Activated naive CD4-positive, alpha-beta T cell (primary cell): ENCODE measurements around the gene ATP13A3.
"Not testable (repeated sequence)": the region's sequence is repeated elsewhere in the genome, so short reads cannot be mapped to it uniquely, and the experiment has no call there.

Source experiments
- DNase-seq, 4 experiments: peaks; one replicate each; lab custom pipeline; 2025; lab: John Stamatoyannopoulos, UW

Gene ATP13A3

GRCh38 chr3:194499516-194499915 lies 12.7 kb upstream of the ATP13A3 start:
- not testable (repeated sequence) for DNase-seq

DNA sequence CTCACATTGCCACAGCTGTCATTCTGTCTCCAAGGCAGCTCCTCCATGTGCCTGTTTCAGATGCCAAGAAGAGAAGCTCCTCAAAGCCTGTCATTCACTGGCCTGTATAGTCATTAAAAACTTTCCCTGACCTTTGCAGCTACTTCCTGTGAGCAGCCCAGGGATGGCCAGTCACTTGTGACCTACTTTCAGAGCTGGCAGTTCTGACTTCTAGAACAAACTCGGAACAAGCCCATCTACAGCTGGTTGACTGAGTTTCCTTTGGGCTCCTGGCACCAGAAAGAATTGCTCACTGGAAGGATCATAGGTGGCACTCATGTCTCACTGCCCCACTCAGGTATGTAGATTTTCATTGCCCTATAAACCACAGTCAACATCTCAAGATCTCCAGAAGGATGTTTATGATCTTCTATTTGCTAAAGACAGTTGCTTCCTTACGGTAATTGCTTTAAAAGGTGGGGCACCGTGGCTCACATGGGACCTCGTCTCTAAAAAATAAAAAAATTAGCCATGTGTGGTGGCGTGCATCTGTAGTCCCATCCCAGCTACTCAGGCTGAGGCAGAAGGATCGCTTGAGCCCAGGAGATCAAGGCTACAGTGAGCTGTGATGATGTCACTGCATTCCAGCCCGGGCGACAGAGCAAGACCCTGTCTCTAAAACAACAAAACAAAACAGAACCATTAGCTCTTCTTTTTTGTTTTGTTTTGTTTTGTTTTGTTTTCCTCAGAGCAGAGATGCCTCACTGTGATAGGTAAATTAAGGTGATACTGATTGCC lies 11.2 kb upstream of the ATP13A3 start:
- no peak for DNase-seq

- no peak for DNase-seq
Measured at GRCh38 chr3:194496217-194496919, 9.6 kb upstream of the ATP13A3 start.

- DNase-seq, result no peak
Measured at GRCh38 chr3:194494951-194495374, 8.2 kb upstream of the ATP13A3 start.

- DNase-seq, result not testable (repeated sequence)
Measured at GRCh38 chr3:194493995-194494927, 7.5 kb upstream of the ATP13A3 start.

DNA sequence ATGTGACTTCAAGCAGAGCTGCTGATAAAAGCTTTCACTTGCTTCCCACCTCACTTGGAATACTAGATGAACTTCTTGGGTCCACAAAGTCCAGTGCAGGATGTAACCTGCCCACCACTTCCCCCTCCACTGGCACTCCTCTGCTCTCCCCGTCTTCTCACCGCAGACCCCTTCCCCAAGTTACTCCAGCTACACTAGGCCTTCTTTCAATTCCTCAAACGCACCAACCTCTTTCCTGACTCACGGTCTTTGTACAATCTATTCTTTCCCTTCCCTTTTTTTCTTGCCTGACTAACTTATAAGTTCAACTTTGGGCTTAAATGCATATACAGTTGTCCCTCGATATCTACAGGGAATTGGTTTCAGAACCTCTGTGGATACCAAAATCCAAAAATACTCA lies 5.2 kb upstream of the ATP13A3 start:
- no peak for DNase-seq

DNA sequence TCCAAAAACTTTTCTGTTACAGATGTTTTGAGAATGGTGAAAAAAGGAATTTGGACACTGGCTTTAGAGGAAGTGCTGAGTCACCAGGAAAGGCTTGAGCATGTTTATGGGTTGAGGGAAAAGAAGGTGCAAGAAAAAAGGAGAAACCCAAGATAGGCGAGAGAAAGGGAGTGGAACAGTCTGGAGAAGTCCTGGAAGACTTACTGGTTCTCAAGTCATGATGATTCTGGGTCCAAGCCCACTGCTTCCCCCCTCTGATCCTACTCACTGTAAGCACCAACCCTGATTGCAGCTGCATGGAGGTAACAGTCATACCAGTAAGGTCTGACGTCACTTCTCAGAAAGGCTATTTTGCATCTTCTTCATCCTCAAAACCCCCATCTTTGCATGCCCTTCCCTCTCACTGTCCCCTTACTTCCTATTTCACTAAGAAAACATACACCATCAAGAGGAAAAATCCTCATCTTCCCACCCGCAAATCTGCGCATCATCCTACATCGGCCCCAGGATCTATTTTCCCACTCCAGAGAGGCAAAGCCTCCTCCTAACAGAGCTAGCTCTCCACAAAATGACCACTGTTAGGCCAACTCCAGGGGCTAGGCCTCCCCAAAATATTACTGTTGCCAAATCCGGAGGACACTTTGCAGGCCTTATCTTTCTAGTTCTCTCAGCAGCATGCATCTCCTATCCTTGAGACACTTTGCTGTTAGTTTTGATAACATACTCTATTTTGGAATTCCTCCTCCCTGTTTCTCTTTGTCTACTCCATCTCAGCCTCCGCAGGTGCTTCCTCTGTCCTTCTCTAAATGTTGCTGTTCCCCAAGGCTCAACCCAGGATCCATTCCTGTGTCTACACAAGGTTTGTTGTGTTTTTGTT lies 3.2 kb upstream of the ATP13A3 start:
- no peak for DNase-seq

DNA sequence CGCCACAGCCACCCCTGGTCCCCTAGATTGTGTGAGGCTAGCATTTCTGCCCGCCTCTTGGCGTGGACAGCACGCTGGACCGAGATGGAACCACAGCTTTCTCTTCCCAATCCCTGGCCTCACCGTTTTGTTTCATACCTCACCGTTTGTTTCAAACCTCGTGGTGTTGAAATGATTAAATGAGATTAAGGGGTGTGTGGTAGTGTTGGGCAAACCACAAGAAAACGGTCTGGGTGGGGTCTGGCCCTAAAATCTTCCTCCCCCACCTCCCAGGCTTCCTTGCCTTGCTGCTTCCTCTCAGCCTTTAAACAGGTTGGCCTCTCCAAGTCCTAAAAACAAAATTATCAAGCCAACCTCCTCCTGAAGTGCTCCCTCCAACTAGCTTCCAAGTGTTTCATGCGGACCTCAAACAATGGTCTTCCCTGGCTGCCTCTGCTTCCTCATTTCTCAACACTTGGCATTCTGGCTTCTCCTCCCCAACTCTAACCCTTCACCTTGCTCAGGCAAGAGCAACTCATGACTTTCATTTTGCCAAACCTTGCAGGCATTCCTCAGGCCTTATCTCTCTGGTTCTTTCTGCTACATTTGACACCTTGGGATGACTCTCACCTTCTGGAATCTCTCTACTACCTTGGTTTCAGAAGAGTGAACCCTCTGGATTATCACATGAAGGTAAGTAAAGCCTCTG lies 1.4 kb upstream of the ATP13A3 start:
- DNase-seq, result no peak

- peak in 1 of 4 experiments; percentile 21 for DNase-seq
Measured at GRCh38 chr3:194487289-194488054, 670 bp upstream of the ATP13A3 start.

DNA sequence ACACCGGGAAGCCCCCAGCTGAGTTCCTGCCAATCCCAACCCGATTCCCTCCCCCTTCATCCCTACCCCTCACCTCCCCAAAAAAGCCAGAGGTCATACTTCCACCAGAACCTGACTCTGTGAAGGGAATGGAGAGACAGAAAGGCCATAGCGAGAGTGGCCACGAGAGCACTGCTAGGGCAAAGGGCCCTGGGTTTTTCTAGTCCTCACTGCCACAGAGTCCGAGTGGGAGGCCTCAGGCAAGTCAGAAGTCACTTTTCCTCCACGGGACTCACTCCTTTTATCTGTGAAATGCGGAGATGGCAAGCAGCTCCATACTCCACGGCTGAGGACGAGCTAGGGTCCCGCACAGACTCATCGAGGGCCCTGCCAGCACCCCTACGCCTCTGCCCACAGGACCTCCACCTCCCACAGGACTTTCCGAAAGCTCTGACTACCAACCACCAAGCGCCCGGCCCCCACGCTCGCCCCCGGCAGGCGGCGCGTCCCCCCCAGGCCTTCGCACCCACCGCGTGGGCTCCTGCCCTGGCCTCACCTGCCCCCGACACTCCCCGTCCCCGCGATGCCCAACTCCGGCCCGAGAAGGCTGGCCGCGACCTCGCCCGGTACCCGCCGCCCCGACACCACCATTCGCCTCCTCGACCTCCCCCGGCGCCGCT lies 792 bp downstream of the ATP13A3 start:
- peak; percentile 10 to 39 (median 25) for DNase-seq

DNA sequence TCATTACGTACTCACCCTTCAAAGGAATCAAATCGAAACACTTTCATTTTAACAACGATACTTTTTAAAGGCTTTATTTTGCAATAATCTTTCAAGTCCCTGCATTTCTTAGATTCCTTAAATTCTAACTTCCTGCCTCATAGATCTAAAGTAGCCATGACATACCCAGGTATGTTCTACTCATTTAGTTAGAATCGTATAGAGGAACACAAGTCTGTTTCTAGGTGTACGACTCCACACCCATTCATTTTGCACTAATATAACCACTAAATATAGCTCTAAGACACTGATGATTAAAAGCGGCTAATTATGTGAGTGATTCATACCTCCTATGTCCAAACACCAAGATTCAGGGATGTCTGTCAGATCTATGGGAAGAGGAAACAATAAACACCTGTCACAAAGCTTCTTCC lies 1.3 kb downstream of the ATP13A3 start:
- DNase-seq, result no peak

DNA sequence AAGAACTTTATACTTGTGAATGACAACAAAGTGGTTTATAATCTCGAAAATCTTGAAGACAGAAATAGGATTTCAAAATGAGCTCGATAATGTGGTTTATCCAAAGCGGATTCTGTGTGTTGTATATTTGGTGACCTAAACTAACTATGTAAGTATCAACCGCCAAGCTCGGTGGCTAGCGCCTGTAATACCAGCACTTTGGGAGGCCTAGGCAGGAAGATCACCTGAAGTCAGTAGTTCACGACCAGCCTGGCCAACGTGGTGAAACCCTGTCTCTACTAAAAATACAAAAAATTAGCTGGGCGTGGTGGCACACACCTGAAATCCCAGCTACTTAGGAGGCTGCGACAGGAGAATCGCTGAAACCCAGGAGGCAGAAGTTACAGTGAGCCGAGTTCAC lies 2.2 kb downstream of the ATP13A3 start:
- DNase-seq, result no peak

- DNase-seq, result no peak
Measured at GRCh38 chr3:194483850-194484249, 3.0 kb downstream of the ATP13A3 start.

GRCh38 chr3:194482830-194483229 lies 4.0 kb downstream of the ATP13A3 start:
- DNase-seq, result not testable (repeated sequence)

DNA sequence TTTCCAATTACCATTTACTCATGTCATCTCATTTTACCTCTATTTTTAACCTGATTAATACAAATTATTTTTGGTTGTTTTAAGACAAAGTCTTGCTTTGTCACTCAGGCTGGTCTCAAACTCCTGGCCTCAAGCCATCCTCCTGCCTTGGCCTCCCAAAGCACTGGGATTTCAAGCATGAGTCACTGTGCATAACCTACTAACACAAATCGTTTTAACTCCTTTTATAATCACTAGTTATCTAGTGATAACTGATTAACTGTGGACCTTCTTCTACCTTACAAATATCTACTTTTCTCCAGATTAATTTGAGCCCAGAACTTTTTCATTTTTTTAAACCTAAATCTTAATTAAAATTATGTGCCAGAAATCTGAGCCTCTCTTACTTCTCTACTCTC lies 4.6 kb downstream of the ATP13A3 start:
- no peak for DNase-seq

DNA sequence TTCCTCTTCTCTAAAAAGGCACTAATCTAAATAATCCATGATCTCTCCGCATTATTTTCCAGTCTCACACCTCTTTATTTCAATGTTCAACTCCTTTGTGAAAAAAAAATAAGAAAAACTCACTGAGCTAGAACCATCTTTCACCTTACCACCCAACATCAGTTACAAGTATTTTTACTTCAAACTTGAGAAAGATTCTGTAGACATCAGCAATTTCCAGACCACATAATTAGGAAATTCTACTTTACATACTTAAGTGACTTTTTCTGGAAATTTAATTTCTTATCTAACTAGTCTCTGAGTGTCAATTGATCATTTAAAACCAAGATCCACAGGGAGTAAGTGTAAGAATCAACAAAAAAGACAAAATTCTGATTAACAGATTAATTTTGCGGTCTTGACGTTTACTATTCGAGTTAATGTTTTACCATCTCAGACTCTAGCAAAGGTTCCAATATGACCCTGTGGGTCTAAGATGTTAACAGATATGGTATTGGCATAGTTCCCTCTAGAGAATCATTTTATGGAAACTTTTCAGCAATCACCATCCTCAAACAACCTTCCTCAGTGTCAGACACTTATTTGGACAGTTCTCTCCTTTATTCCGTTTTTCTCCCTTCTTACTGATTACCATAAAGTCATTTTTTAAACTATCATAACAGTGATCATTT lies 5.1 kb downstream of the ATP13A3 start:
- DNase-seq, result no peak

- DNase-seq, result no peak
Measured at GRCh38 chr3:194481103-194481502, 5.7 kb downstream of the ATP13A3 start.

- no peak for DNase-seq
Measured at GRCh38 chr3:194476784-194477183, 10.0 kb downstream of the ATP13A3 start.

GRCh38 chr3:194475978-194476377 lies 10.8 kb downstream of the ATP13A3 start:
- no peak for DNase-seq
